ENCODE measurements around the gene MGAT4B.

- TF ChIP-seq POLR2A (IDR thresholded peaks at IDR 0.05; ENCODE audit: borderline replicate concordance, extremely low read depth, insufficient read depth, insufficient read length) (no peak), RAD21 (IDR thresholded peaks at IDR 0.05; ENCODE audit: low read depth) (no peak), ATF3 (IDR thresholded peaks at IDR 0.05) (no peak), TCF7L2 (IDR thresholded peaks at IDR 0.05; ENCODE audit: borderline replicate concordance, extremely low read depth, insufficient read depth, insufficient read length) (no peak), POLR2AphosphoS5 (IDR thresholded peaks at IDR 0.05; ENCODE audit: low read depth, low read length) (no peak)
- TF ChIP-seq, protein P1, sequence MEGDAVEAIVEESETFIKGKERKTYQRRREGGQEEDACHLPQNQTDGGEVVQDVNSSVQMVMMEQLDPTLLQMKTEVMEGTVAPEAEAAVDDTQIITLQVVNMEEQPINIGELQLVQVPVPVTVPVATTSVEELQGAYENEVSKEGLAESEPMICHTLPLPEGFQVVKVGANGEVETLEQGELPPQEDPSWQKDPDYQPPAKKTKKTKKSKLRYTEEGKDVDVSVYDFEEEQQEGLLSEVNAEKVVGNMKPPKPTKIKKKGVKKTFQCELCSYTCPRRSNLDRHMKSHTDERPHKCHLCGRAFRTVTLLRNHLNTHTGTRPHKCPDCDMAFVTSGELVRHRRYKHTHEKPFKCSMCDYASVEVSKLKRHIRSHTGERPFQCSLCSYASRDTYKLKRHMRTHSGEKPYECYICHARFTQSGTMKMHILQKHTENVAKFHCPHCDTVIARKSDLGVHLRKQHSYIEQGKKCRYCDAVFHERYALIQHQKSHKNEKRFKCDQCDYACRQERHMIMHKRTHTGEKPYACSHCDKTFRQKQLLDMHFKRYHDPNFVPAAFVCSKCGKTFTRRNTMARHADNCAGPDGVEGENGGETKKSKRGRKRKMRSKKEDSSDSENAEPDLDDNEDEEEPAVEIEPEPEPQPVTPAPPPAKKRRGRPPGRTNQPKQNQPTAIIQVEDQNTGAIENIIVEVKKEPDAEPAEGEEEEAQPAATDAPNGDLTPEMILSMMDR (IDR thresholded peaks at IDR 0.05 in 2 of 3, conservative IDR thresholded peaks at IDR 0.05 in 1 of 3; ENCODE audit: borderline replicate concordance in 1 of 3, insufficient read depth in 1 of 3, low read depth in 2 of 3, low read length in 2 of 3), result no peak
- TF ChIP-seq, protein P2, sequence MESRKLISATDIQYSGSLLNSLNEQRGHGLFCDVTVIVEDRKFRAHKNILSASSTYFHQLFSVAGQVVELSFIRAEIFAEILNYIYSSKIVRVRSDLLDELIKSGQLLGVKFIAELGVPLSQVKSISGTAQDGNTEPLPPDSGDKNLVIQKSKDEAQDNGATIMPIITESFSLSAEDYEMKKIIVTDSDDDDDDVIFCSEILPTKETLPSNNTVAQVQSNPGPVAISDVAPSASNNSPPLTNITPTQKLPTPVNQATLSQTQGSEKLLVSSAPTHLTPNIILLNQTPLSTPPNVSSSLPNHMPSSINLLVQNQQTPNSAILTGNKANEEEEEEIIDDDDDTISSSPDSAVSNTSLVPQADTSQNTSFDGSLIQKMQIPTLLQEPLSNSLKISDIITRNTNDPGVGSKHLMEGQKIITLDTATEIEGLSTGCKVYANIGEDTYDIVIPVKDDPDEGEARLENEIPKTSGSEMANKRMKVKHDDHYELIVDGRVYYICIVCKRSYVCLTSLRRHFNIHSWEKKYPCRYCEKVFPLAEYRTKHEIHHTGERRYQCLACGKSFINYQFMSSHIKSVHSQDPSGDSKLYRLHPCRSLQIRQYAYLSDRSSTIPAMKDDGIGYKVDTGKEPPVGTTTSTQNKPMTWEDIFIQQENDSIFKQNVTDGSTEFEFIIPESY (IDR thresholded peaks at IDR 0.05; ENCODE audit: extremely low read depth, insufficient replicate concordance, low read length), result no peak
Observed at GRCh38 chr5:179791881-179792611, 14.6 kb downstream of the MGAT4B start.

All from HCT116 (cell line).